Tibial artery (tissue), 4 donors: ENCODE results near the gene BATF.

Source experiments
- DNase-seq, 2 donors: peaks; one replicate each; pipeline ENCODE4 v3.0.0-alpha.2; 2019
- H3K27ac ChIP-seq, 2 donors: fragments of 200-600 bp; sonication (generic) in 1 of 2; 1 replicate in 1 of 2; 2 replicates in 1 of 2; pipeline ENCODE4 v1.5.1; 2018 to 2019; ENCODE audit warnings: mild to moderate bottlenecking in 1 of 2
- H3K27me3 ChIP-seq, 2 donors: fragments of 200-600 bp; sonication (generic) in 1 of 2; one replicate each; pipeline versions ENCODE4 v1.5.1 to v1.6.0; 2016 to 2019
- H3K36me3 ChIP-seq, 3 donors: fragments of 200-600 bp; sonication (generic) in 2 of 3; one replicate each; pipeline ENCODE4 v1.5.1; 2016 to 2019; ENCODE audit warnings: mild to moderate bottlenecking in 2 of 3
- H3K4me1 ChIP-seq, 4 donors: fragments of 200-600 bp; sonication (generic) in 2 of 4; 1 replicate in 3 of 4; 2 replicates in 1 of 4; pipeline ENCODE4 v1.5.1; 2016 to 2019
- H3K4me3 ChIP-seq, 2 donors: fragments of 200-600 bp; sonication (generic) in 1 of 2; 1 replicate in 1 of 2; 2 replicates in 1 of 2; pipeline ENCODE4 v1.5.1; 2018 to 2019; ENCODE audit warnings: mild to moderate bottlenecking in 2 of 2
- H3K9me3 ChIP-seq, 3 donors: fragments of 200-600 bp; sonication (generic) in 1 of 3; one replicate each; pipeline ENCODE4 v1.5.1; 2016 to 2019
- intact Hi-C: fragments of 100-400 bp; cut with DNase I; formaldehyde crosslinking; loops from one replicate; pipeline ENCODE4 v1.15.0; 2023; ENCODE audit warnings: low total_unique reads
- TF ChIP-seq, protein P1 (sequence below), 2 experiments: fragments of 200-600 bp in 1 of 2; fragments of 450-650 bp in 1 of 2; IDR thresholded peaks; one replicate each; pipeline ENCODE4 v1.5.1; 2017 to 2019; ENCODE audit warnings: antibody characterized with exemption in 2 of 2, mild to moderate bottlenecking in 1 of 2, moderate library complexity in 1 of 2

BATF gene

DNA sequence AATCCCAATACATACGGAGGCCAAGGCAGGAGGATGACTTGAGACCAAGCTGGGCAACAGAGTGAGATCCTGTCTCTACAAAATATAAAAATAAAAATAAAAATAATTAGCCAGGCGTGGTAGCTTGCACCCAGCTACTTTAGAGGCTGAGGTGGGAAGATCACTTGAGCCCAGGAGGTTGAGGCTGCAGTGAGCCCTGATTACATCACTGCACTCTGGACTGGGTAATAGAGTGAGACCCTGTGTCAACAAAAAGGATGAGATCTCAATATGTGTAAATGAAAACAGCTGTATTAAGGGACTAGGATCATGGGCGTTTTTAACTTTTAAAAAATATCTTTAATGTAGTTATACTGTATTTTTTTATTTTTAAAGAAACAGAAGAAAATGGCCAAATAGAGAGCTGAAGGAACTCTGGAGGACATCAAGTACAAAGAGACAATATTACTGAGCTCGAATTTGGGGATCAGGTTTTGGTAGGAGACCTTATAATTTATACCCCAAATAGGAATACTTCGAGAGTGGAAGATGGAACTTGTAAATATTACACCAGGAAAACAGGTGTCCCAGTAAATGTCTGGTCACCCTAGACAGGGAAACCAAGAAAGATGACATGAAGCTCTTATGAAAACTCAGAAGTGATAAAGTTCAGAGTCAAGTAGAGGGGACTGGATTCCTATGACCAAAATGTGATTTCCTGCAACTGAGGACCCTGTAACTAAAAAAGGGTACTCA is 13.1 kb downstream of the BATF start:
- Histone ChIP-seq H3K27me3 (no peaks in the 10 kb centered on the region), H3K27ac (no peak overlapping the region), H3K4me1 (no peaks in the 10 kb centered on the region), H3K4me3 (no peak overlapping the region), H3K36me3 (no peaks in the 10 kb centered on the region), H3K9me3 (no peaks in the 10 kb centered on the region)
- no peak for DNase-seq
- TF ChIP-seq, protein P1, sequence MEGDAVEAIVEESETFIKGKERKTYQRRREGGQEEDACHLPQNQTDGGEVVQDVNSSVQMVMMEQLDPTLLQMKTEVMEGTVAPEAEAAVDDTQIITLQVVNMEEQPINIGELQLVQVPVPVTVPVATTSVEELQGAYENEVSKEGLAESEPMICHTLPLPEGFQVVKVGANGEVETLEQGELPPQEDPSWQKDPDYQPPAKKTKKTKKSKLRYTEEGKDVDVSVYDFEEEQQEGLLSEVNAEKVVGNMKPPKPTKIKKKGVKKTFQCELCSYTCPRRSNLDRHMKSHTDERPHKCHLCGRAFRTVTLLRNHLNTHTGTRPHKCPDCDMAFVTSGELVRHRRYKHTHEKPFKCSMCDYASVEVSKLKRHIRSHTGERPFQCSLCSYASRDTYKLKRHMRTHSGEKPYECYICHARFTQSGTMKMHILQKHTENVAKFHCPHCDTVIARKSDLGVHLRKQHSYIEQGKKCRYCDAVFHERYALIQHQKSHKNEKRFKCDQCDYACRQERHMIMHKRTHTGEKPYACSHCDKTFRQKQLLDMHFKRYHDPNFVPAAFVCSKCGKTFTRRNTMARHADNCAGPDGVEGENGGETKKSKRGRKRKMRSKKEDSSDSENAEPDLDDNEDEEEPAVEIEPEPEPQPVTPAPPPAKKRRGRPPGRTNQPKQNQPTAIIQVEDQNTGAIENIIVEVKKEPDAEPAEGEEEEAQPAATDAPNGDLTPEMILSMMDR (IDR thresholded peaks at IDR 0.05) = no peak
- intact Hi-C loops = no loop called here

GRCh38 chr14:75537071-75537470 is 14.8 kb downstream of the BATF start:
- intact Hi-C loops = no loop called here
- Histone ChIP-seq H3K36me3 (no peaks in the 10 kb centered on the region), H3K4me1 (no peaks in the 10 kb centered on the region), H3K27ac (peak overlapping the region in 1 of 2 donors; percentile 24), H3K27me3 (no peaks in the 10 kb centered on the region), H3K9me3 (no peaks in the 10 kb centered on the region), H3K4me3 (no peak overlapping the region)
- no peak for DNase-seq
- TF ChIP-seq, protein P1 (IDR thresholded peaks at IDR 0.05) = no peak

GRCh38 chr14:75539162-75539560 is 16.9 kb downstream of the BATF start:
- Histone ChIP-seq H3K27ac (no peak overlapping the region), H3K4me3 (no peak overlapping the region), H3K4me1 (no peaks in the 10 kb centered on the region), H3K36me3 (no peaks in the 10 kb centered on the region), H3K9me3 (no peaks in the 10 kb centered on the region), H3K27me3 (no peaks in the 10 kb centered on the region)
- TF ChIP-seq, protein P1 (IDR thresholded peaks at IDR 0.05) = no peak
- intact Hi-C loops = no loop called here
- DNase-seq = no peak

- TF ChIP-seq, protein P1 (IDR thresholded peaks at IDR 0.05) = no peak
- Histone ChIP-seq H3K27me3 (no peaks in the 10 kb centered on the region), H3K4me3 (no peak overlapping the region), H3K9me3 (no peaks in the 10 kb centered on the region), H3K4me1 (no peaks in the 10 kb centered on the region), H3K27ac (no peak overlapping the region), H3K36me3 (no peaks in the 10 kb centered on the region)
- intact Hi-C loops = no loop called here
- DNase-seq = no peak
Measured at GRCh38 chr14:75539561-75540478, 17.6 kb downstream of the BATF start.

- intact Hi-C loops = no loop called here
- no peak for DNase-seq
- H3K27ac ChIP-seq = no peak overlapping the region
- H3K36me3 ChIP-seq = no peaks in the 10 kb centered on the region
- no peaks in the 10 kb centered on the region for H3K4me1 ChIP-seq
- H3K9me3 ChIP-seq = no peaks in the 10 kb centered on the region
- no peak overlapping the region for H3K4me3 ChIP-seq
- H3K27me3 ChIP-seq = no peaks in the 10 kb centered on the region
- TF ChIP-seq, protein P1 (IDR thresholded peaks at IDR 0.05) = no peak
Measured at GRCh38 chr14:75540479-75540851, 18.2 kb downstream of the BATF start.
